ENCODE data around the gene MAPKBP1. TPM values are rescaled to one million over a fixed set of nuclear protein-coding genes. Genes with fewer than 3 reads are reported as not detected.
A peak's percentile ranks its signal among the peaks of the same experiment; 100 is the strongest.

MAPKBP1 gene
- total RNA-seq, 2 donors from 2014 or later = 12.5 to 31.6 TPM

- WGBS, 2 donors = 76 to 81% methylated on average over 11 to 12 of the region's 12 CpGs
- intact Hi-C loops (cut with DNase I) = loop anchor here (5.0 to 10.0 kb wide), 2 partner anchors 42 to 205 kb away; no protein-coding TSS in a partner anchor
- no peaks in the 10 kb centered on the region for H3K36me3 ChIP-seq (replicated peaks in 1 of 2; ENCODE audit: insufficient read depth in 1 of 2, low read depth in 2 of 2)
Observed at GRCh38 chr15:41809526-41810220, 35.4 kb downstream of the MAPKBP1 start.

GRCh38 chr15:41810651-41811431 is 36.6 kb downstream of the MAPKBP1 start:
- no peak for TF ChIP-seq CTCF (IDR thresholded peaks at IDR 0.05)
- no peak for TF ChIP-seq POLR2A (IDR thresholded peaks at IDR 0.05)
- Histone ChIP-seq H3K27me3 (no peaks in the 10 kb centered on the region), H3K9me3 (no peaks in the 10 kb centered on the region), H3K27ac (no peak overlapping the region), H3K4me1 (no peaks in the 10 kb centered on the region), H3K36me3 (replicated peaks in 1 of 2; ENCODE audit: insufficient read depth in 1 of 2, low read depth in 2 of 2) (peaks cover 0 to 1% of the 10 kb centered on the region in 2 donors), H3K4me3 (no peak overlapping the region)
- intact Hi-C loops (cut with DNase I) = loop anchor here (5.0 kb wide), 1 partner anchor 44 kb away; no protein-coding TSS in a partner anchor
- WGBS, 2 donors = 84 to 88% methylated on average over 5 of the region's 5 CpGs
- ATAC-seq (no peak), DNase-seq (no peak)

More at GRCh38 chr15:41809526-41810220, 35.4 kb downstream of the MAPKBP1 start:
- Histone ChIP-seq H3K9me3 (no peaks in the 10 kb centered on the region), H3K4me3 (no peak overlapping the region), H3K4me1 (no peaks in the 10 kb centered on the region), H3K27ac (no peak overlapping the region), H3K27me3 (no peaks in the 10 kb centered on the region)
- ATAC-seq (no peak), DNase-seq (no peak)
- no peak for TF ChIP-seq POLR2A (IDR thresholded peaks at IDR 0.05)
- TF ChIP-seq CTCF (IDR thresholded peaks at IDR 0.05) = no peak

- no peak overlapping the region for H3K27ac ChIP-seq
- no peak for TF ChIP-seq POLR2A (IDR thresholded peaks at IDR 0.05)
- peak; percentile 73 to 93 (median 85) for TF ChIP-seq CTCF (IDR thresholded peaks at IDR 0.05)
- intact Hi-C loops (cut with DNase I) = loop anchor here (5.0 kb wide), 1 partner anchor 44 kb away; no protein-coding TSS in a partner anchor
- H3K27me3 ChIP-seq = no peaks in the 10 kb centered on the region
- DNase-seq = peak; percentile 85 to 91 (median 86)
- H3K36me3 ChIP-seq (replicated peaks in 1 of 2; ENCODE audit: insufficient read depth in 1 of 2, low read depth in 2 of 2) = peaks cover 0 to 1% of the 10 kb centered on the region in 2 donors
- H3K9me3 ChIP-seq = no peaks in the 10 kb centered on the region
- no peak overlapping the region for H3K4me3 ChIP-seq
- no peaks in the 10 kb centered on the region for H3K4me1 ChIP-seq
- ATAC-seq = peak; percentile 97
- WGBS, 2 donors = 30 to 46% methylated on average over 4 to 18 of the region's 18 CpGs
Observed at GRCh38 chr15:41811432-41812195, 37.3 kb downstream of the MAPKBP1 start.

- ATAC-seq (no peak), DNase-seq (no peak)
- no peaks in the 10 kb centered on the region for H3K27me3 ChIP-seq
- H3K4me3 ChIP-seq = no peak overlapping the region
- intact Hi-C loops (cut with DNase I) = loop anchor here (5.0 kb wide), 1 partner anchor 46 kb away; no protein-coding TSS in a partner anchor
- no peak overlapping the region for H3K27ac ChIP-seq
- WGBS, 2 donors = 93 to 95% methylated on average over 6 to 11 of the region's 11 CpGs
- H3K9me3 ChIP-seq = no peaks in the 10 kb centered on the region
- H3K4me1 ChIP-seq = no peaks in the 10 kb centered on the region
- H3K36me3 ChIP-seq (replicated peaks in 1 of 2; ENCODE audit: insufficient read depth in 1 of 2, low read depth in 2 of 2) = peaks cover 0 to 6% of the 10 kb centered on the region in 2 donors
- no peak for TF ChIP-seq CTCF (IDR thresholded peaks at IDR 0.05)
- no peak for TF ChIP-seq POLR2A (IDR thresholded peaks at IDR 0.05)
Observed at GRCh38 chr15:41812820-41813375, 38.6 kb downstream of the MAPKBP1 start.
